KMS-11 (cell line): ENCODE data around the gene ZBTB20.

Experiments used
- H2AFZ ChIP-seq: fragments of 200-600 bp; sonication (generic); 2 replicates; pipeline ENCODE4 v1.6.1; 2016; ENCODE audit warnings: antibody characterized with exemption, mixed run types, low read depth
- H3K27ac ChIP-seq: fragments of 200-600 bp; sonication (generic); 2 replicates; pipeline ENCODE4 v1.6.1; 2016; ENCODE audit warnings: mild to moderate bottlenecking, mixed run types
- H3K27me3 ChIP-seq: fragments of 200-600 bp; sonication (generic); 2 replicates; pipeline ENCODE4 v1.6.1; 2017; ENCODE audit warnings: mild to moderate bottlenecking, low read depth, mixed run types, moderate library complexity; ENCODE audit not compliant: insufficient read depth
- H3K36me3 ChIP-seq: fragments of 200-600 bp; sonication (generic); 2 replicates; pipeline ENCODE4 v1.6.1; 2017; ENCODE audit warnings: mild to moderate bottlenecking, mixed run types; ENCODE audit not compliant: insufficient read depth
- H3K4me1 ChIP-seq: fragments of 200-600 bp; sonication (generic); 2 replicates; pipeline ENCODE4 v1.6.1; 2016; ENCODE audit warnings: mild to moderate bottlenecking, low read depth, mixed run types; ENCODE audit not compliant: poor library complexity, severe bottlenecking
- H3K4me2 ChIP-seq: fragments of 200-600 bp; sonication (generic); 2 replicates; pipeline ENCODE4 v1.7.0; 2016; ENCODE audit warnings: mild to moderate bottlenecking, mixed run types
- H3K4me3 ChIP-seq: fragments of 200-600 bp; sonication (generic); IDR thresholded peaks from 2 replicates; pipeline ENCODE4 v1.6.1; 2017; ENCODE audit warnings: low read depth, low read length, mixed read lengths; ENCODE audit not compliant: insufficient read depth
- H3K79me2 ChIP-seq: fragments of 200-600 bp; sonication (generic); 2 replicates; pipeline ENCODE4 v1.6.1; 2016; ENCODE audit warnings: low read depth, mixed run types; ENCODE audit not compliant: insufficient read depth
- H3K9ac ChIP-seq: fragments of 200-600 bp; sonication (generic); 2 replicates; pipeline ENCODE4 v1.6.1; 2016; ENCODE audit warnings: mild to moderate bottlenecking, mixed run types
- H4K20me1 ChIP-seq: fragments of 200-600 bp; sonication (generic); 2 replicates; pipeline ENCODE4 v1.6.1; 2016; ENCODE audit warnings: mild to moderate bottlenecking, mixed run types; ENCODE audit not compliant: insufficient read depth
- TF ChIP-seq, protein P1 (sequence below): fragments of 200-600 bp; sonication (generic); conservative IDR thresholded peaks from 2 replicates; pipeline ENCODE4 v1.6.1; 2017; ENCODE audit warnings: low read depth, mild to moderate bottlenecking, antibody characterized with exemption, low read length, moderate library complexity, mixed read lengths

Gene ZBTB20

DNA sequence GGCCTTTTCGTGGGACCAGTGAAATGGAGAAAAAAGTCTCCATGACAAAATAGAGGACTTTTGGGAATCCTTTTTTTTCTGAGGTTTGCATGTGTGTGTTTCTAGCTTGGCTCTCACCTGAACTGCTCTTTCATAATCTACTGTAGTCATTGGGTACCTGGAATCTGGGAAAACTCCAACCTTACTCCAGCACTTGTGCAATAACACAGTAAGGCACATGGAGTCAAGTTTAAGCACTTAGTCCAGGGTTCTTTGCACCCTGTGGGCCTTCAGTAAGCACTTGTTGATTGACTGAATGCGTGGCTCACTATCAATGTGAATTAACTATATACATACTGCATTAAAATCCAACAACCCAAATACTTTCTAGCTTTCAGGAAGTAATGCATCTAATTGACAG is 299.5 kb downstream of the ZBTB20 start:
- Histone ChIP-seq H3K27me3 (no peaks in the 10 kb centered on the region), H3K4me2 (no peak overlapping the region), H3K27ac (no peak overlapping the region)

DNA sequence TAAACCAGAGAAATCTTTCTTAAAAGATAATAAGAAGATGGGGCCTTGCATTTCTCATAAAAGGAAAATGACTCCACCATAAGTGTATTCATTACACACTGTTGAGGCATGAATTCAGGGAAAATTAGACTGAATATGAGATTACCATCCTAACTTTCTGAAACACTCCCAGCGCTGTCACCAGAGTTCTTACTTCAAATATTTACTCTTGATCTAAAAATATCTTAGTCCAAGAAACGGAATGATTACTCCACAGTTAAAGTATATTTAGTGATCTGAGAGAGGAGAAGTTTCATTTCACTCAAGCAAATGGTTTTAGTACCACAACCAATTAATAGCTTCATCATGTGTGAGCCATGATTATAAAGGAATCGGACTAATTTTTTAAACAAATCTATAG is 300.3 kb downstream of the ZBTB20 start:
- H2AFZ ChIP-seq, result no peak overlapping the region
- TF ChIP-seq, protein P1, sequence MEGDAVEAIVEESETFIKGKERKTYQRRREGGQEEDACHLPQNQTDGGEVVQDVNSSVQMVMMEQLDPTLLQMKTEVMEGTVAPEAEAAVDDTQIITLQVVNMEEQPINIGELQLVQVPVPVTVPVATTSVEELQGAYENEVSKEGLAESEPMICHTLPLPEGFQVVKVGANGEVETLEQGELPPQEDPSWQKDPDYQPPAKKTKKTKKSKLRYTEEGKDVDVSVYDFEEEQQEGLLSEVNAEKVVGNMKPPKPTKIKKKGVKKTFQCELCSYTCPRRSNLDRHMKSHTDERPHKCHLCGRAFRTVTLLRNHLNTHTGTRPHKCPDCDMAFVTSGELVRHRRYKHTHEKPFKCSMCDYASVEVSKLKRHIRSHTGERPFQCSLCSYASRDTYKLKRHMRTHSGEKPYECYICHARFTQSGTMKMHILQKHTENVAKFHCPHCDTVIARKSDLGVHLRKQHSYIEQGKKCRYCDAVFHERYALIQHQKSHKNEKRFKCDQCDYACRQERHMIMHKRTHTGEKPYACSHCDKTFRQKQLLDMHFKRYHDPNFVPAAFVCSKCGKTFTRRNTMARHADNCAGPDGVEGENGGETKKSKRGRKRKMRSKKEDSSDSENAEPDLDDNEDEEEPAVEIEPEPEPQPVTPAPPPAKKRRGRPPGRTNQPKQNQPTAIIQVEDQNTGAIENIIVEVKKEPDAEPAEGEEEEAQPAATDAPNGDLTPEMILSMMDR, result no peak
- no peaks in the 10 kb centered on the region for H3K79me2 ChIP-seq
- H3K27me3 ChIP-seq, result no peaks in the 10 kb centered on the region
- H3K4me3 ChIP-seq, result no peak overlapping the region
- no peaks in the 10 kb centered on the region for H4K20me1 ChIP-seq
- peaks cover 10% of the 10 kb centered on the region for H3K4me1 ChIP-seq
- H3K9ac ChIP-seq, result no peak overlapping the region
- H3K36me3 ChIP-seq, result no peaks in the 10 kb centered on the region
- no peak overlapping the region for H3K27ac ChIP-seq
- H3K4me2 ChIP-seq, result no peak overlapping the region

More for the DNA sequence above, 299.5 kb downstream of the ZBTB20 start:
- peaks cover 10% of the 10 kb centered on the region for H3K4me1 ChIP-seq
- H3K4me3 ChIP-seq, result no peak overlapping the region
- no peaks in the 10 kb centered on the region for H3K36me3 ChIP-seq
- no peak overlapping the region for H2AFZ ChIP-seq
- H3K79me2 ChIP-seq, result no peaks in the 10 kb centered on the region
- H3K9ac ChIP-seq, result no peak overlapping the region
- TF ChIP-seq, protein P1, result no peak
- no peaks in the 10 kb centered on the region for H4K20me1 ChIP-seq

DNA sequence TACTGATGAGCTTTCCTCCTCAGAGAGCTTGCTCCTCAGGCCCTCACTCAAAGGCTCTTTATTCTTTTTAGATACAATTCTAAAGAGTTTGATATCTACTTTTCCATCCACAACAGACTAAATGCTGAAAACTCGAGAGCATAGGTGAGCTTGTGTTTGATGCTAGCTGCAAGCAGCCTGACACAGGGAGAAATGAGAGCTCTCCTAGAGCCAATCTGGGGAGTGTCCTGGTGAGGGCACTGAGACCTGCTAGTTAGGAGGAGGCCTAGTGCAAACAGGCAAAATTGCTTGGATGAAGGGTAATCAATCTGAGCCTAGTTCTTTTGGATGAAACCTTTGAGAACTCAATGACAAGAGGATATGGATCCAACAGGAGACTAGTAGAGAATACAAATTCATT is 300.8 kb downstream of the ZBTB20 start:
- H2AFZ ChIP-seq, result no peak overlapping the region
- H3K79me2 ChIP-seq, result no peaks in the 10 kb centered on the region
- TF ChIP-seq, protein P1, result no peak
- no peaks in the 10 kb centered on the region for H4K20me1 ChIP-seq
- no peak overlapping the region for H3K9ac ChIP-seq
- H3K4me3 ChIP-seq, result no peak overlapping the region
- H3K4me1 ChIP-seq, result peaks cover 6% of the 10 kb centered on the region
- H3K4me2 ChIP-seq, result no peak overlapping the region
- H3K27ac ChIP-seq, result no peak overlapping the region
- H3K36me3 ChIP-seq, result no peaks in the 10 kb centered on the region
- no peaks in the 10 kb centered on the region for H3K27me3 ChIP-seq

DNA sequence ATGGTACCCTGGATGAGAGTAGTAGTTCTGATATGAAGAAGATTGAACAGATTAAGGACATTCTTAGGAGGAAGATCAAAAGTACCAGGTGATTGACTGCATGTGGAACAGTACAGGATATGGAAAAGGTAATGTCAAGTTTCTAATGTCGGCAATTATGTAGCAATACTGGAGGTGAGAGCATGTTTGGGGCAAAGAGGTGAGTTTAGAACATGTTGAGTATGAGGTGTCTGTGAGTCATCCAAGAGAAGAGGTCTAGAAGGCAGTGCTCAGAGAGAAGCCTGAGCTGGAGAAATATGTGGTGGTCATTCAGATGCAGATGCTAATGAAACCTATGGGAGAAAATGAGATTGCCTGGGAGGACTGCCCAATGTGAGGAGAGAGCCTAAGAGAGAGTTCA is 305.6 kb downstream of the ZBTB20 start:
- no peak overlapping the region for H3K4me2 ChIP-seq

More for the DNA sequence above, 305.6 kb downstream of the ZBTB20 start:
- H3K9ac ChIP-seq, result no peak overlapping the region
- no peaks in the 10 kb centered on the region for H3K36me3 ChIP-seq
- no peak overlapping the region for H2AFZ ChIP-seq
- H3K4me3 ChIP-seq, result no peak overlapping the region
- TF ChIP-seq, protein P1, result no peak
- no peaks in the 10 kb centered on the region for H3K79me2 ChIP-seq
- no peak overlapping the region for H3K27ac ChIP-seq
- H3K27me3 ChIP-seq, result no peaks in the 10 kb centered on the region
- no peaks in the 10 kb centered on the region for H4K20me1 ChIP-seq
- no peaks in the 10 kb centered on the region for H3K4me1 ChIP-seq
